Loucy (cell line): ENCODE data around the gene MAJIN.

ENCODE experiments used
- H2AFZ ChIP-seq: fragments of 200-600 bp; sonication (generic); 2 replicates; pipeline ENCODE4 v1.6.0; 2016; ENCODE audit warnings: antibody characterized with exemption, mild to moderate bottlenecking, low read length, moderate library complexity
- H3F3A ChIP-seq: fragments of 200-600 bp; 2 replicates; pipeline ENCODE4 v1.6.0; 2016; ENCODE audit warnings: antibody characterized with exemption, low read depth, mild to moderate bottlenecking
- H3K27me3 ChIP-seq: fragments of 200-600 bp; sonication (generic); 2 replicates; pipeline ENCODE4 v1.6.1; 2014; ENCODE audit warnings: low read length, mild to moderate bottlenecking; ENCODE audit not compliant: insufficient read depth, poor library complexity, severe bottlenecking
- H3K36me3 ChIP-seq: fragments of 200-600 bp; sonication (generic); 2 replicates; pipeline ENCODE4 v1.6.1; 2016; ENCODE audit warnings: low read length; ENCODE audit not compliant: insufficient read depth
- H3K4me1 ChIP-seq: fragments of 200-600 bp; sonication (generic); 2 replicates; pipeline ENCODE4 v1.5.1; 2014; ENCODE audit warnings: low read length, mild to moderate bottlenecking; ENCODE audit not compliant: insufficient read depth, poor library complexity, severe bottlenecking
- H3K4me2 ChIP-seq: fragments of 200-600 bp; sonication (generic); 2 replicates; pipeline ENCODE4 v1.6.0; 2014; ENCODE audit warnings: antibody characterized with exemption, low read length, low read depth, mild to moderate bottlenecking; ENCODE audit not compliant: poor library complexity, severe bottlenecking
- H3K4me3 ChIP-seq: fragments of 200-600 bp; sonication (generic); 2 replicates; pipeline ENCODE4 v1.5.1; 2014; ENCODE audit warnings: low read length, mild to moderate bottlenecking, mixed read lengths; ENCODE audit not compliant: poor library complexity, severe bottlenecking
- H3K79me2 ChIP-seq: fragments of 200-600 bp; sonication (generic); 2 replicates; pipeline ENCODE4 v1.6.1; 2014; ENCODE audit warnings: low read length; ENCODE audit not compliant: insufficient read depth
- H3K9ac ChIP-seq: fragments of 200-600 bp; sonication (generic); 2 replicates; pipeline ENCODE4 v1.6.0; 2014; ENCODE audit warnings: mild to moderate bottlenecking, low read depth, low read length, moderate library complexity; ENCODE audit not compliant: poor library complexity, severe bottlenecking
- H3K9me2 ChIP-seq: fragments of 200-600 bp; sonication (generic); replicated peaks from 2 replicates; pipeline ENCODE4 v1.6.1; 2016; ENCODE audit warnings: low read depth, low read length, mixed read lengths
- H3K9me3 ChIP-seq: fragments of 200-600 bp; sonication (generic); 2 replicates; pipeline ENCODE4 v1.6.1; 2014; ENCODE audit warnings: mild to moderate bottlenecking, antibody characterized with exemption, low read length, low read depth; ENCODE audit not compliant: insufficient read depth
- H4K20me1 ChIP-seq: fragments of 200-600 bp; sonication (generic); 2 replicates; pipeline ENCODE4 v1.6.0; 2014; ENCODE audit warnings: antibody characterized with exemption, low read length, mild to moderate bottlenecking; ENCODE audit not compliant: insufficient read depth, poor library complexity, severe bottlenecking
- EZH2phosphoT487 ChIP-seq: fragments of 200-600 bp; IDR thresholded peaks from 2 replicates; pipeline ENCODE4 v1.6.1; 2018; ENCODE audit warnings: antibody characterized with exemption, mild to moderate bottlenecking, moderate library complexity, borderline replicate concordance
- TF ChIP-seq, protein P1 (sequence below): fragments of 200-600 bp; sonication (generic); conservative IDR thresholded peaks from 2 replicates; pipeline ENCODE4 v1.5.1; 2014; ENCODE audit warnings: mild to moderate bottlenecking, antibody characterized with exemption, low read length

The MAJIN gene

DNA sequence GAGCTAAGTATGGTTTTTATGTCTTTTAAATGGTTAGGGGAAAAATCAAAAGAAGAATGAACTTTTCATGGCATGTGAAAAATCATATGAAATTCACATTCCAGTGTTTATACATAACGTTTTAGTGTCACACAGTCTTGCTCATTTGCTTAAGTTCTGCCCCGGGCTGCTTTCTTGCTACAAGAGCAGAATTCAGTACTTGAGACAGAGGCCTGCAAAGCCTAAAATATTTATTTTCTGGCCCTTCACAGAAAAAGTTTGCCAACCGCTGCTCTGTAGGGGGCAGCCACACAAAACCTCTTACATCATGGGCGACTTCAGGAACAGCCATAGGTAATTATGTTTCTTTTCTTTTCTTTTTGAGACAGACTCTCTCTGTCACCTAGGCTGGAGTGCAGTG lies 53.9 kb downstream of the MAJIN start:
- Histone ChIP-seq H3K4me3 (peak overlapping the region; percentile 70), H3K4me1 (peaks cover 18% of the 10 kb centered on the region), H3K9me3 (no peaks in the 10 kb centered on the region), H2AFZ (peak overlapping the region; percentile 65), H3K9me2 (no peaks in the 10 kb centered on the region), H3K27me3 (no peaks in the 10 kb centered on the region), H3K4me2 (peak overlapping the region; percentile 80), H3K36me3 (no peaks in the 10 kb centered on the region), H4K20me1 (no peaks in the 10 kb centered on the region), H3K9ac (peak overlapping the region; percentile 72), H3F3A (no peaks in the 10 kb centered on the region), H3K79me2 (peaks cover 19% of the 10 kb centered on the region)
- TF ChIP-seq, protein P1, sequence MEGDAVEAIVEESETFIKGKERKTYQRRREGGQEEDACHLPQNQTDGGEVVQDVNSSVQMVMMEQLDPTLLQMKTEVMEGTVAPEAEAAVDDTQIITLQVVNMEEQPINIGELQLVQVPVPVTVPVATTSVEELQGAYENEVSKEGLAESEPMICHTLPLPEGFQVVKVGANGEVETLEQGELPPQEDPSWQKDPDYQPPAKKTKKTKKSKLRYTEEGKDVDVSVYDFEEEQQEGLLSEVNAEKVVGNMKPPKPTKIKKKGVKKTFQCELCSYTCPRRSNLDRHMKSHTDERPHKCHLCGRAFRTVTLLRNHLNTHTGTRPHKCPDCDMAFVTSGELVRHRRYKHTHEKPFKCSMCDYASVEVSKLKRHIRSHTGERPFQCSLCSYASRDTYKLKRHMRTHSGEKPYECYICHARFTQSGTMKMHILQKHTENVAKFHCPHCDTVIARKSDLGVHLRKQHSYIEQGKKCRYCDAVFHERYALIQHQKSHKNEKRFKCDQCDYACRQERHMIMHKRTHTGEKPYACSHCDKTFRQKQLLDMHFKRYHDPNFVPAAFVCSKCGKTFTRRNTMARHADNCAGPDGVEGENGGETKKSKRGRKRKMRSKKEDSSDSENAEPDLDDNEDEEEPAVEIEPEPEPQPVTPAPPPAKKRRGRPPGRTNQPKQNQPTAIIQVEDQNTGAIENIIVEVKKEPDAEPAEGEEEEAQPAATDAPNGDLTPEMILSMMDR, result peak; percentile 51
- TF ChIP-seq EZH2phosphoT487, result no peak

DNA sequence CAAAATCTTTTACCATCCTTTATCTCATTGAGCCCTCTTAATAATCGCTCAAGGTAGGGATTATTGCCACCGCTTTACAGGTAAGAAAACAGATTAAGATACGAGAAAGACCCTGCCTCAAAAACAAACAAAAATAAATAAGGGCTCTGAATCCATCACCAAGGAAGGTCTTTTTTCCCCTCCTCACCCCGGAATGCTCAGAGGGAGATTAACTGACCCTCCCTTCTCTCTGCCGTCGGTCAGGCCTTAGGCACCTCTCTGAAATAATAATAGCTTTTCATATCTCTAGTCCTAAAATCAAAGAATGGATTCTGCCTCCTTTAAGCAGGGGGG lies 54.3 kb downstream of the MAJIN start:
- TF ChIP-seq, protein P1, result no peak
- no peak for TF ChIP-seq EZH2phosphoT487
- no peaks in the 10 kb centered on the region for H3K9me3 ChIP-seq
- H3K9ac ChIP-seq, result peak overlapping the region; percentile 72
- peak overlapping the region; percentile 65 for H2AFZ ChIP-seq
- no peaks in the 10 kb centered on the region for H4K20me1 ChIP-seq
- peak overlapping the region; percentile 70 for H3K4me3 ChIP-seq
- H3K9me2 ChIP-seq, result no peaks in the 10 kb centered on the region
- H3K27me3 ChIP-seq, result no peaks in the 10 kb centered on the region
- peaks cover 19% of the 10 kb centered on the region for H3K79me2 ChIP-seq
- H3K4me1 ChIP-seq, result peaks cover 18% of the 10 kb centered on the region
- no peaks in the 10 kb centered on the region for H3F3A ChIP-seq
- H3K4me2 ChIP-seq, result peak overlapping the region; percentile 80
- no peaks in the 10 kb centered on the region for H3K36me3 ChIP-seq

DNA sequence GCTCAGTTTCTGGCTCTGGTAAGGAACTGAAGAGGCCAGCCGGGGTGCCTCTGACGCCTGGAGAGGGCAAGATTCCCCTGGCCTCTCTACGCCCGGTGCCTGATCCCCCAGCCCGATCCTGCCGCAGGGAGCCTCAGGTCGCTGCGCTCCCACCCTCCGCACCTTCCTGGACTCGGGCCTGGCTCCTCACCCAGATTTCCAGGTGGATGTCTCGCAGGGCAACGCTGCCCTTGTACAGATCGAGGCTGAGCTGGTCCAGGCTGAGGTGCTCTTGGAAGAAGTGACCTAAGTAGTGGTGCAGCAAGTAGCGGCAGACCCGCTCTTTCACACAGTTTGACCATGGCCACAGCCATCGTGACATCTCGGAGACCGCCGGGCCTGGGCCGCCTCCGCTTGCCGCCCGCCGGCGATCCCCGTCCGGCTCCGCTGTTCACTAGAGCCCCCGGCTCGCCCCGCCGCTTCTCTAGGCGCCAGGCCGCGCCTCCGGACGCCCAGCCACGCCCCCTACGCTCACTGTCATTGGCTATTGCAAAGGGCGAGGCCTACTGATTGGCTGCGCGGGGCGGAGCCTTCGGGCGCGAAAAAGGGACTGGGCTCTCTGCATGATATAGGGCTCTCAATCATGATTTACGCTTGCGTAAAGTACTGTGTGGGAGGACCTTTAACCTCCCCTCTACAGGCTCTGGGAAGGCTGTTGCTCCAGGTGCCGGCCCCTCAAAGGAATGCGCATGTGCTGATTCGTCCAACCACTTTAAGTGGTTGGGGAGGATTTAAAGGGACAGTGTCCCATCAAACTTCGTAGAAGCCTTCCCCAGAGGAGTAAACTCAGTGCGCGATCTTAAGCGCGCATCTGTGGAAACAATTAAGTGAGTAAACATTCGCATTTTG lies 54.9 kb downstream of the MAJIN start, which contains the start of gene ATG2A:
TSS of gene ATG2A (minus strand) at position 435 of the 888 bp plus-strand sequence. CDS start at position 361, 74 bp downstream.
- peaks cover 18% of the 10 kb centered on the region for H3K4me1 ChIP-seq
- TF ChIP-seq, protein P1, result no peak
- TF ChIP-seq EZH2phosphoT487, result no peak

More for the DNA sequence above, 54.9 kb downstream of the MAJIN start, which contains the start of gene ATG2A:
- Histone ChIP-seq H3K27me3 (no peaks in the 10 kb centered on the region), H3K4me2 (peak within 1 kb of the TSS; percentile 92), H3K4me3 (peak within 1 kb of the TSS; percentile 81), H3K9me3 (no peaks in the 10 kb centered on the region), H4K20me1 (no peaks in the 10 kb centered on the region), H3K9ac (peak within 1 kb of the TSS; percentile 95), H3K79me2 (peaks cover 19% of the 10 kb centered on the region), H3K9me2 (no peaks in the 10 kb centered on the region), H3K36me3 (no peaks in the 10 kb centered on the region), H2AFZ (peak within 1 kb of the TSS; percentile 65), H3F3A (no peaks in the 10 kb centered on the region)
